Upper lobe of left lung (tissue), 4 donors: ENCODE measurements around the gene ADGRF4.

Experiments used
- POLR2A ChIP-seq, 4 donors: fragments of 450-650 bp; IDR thresholded peaks; one replicate each; pipeline ENCODE4 v1.5.1; 2016 to 2017; ENCODE audit warnings: antibody characterized with exemption in 4 of 4, mild to moderate bottlenecking in 2 of 4
- POLR2AphosphoS5 ChIP-seq, 2 donors: sonication (generic); formaldehyde crosslinking; IDR thresholded peaks; one replicate each; pipeline ENCODE4 v1.5.1; 2017; ENCODE audit warnings: antibody characterized with exemption in 2 of 2
- TF ChIP-seq, protein P1 (sequence below), 6 experiments: fragments of 450-650 bp in 4 of 6; fragments of 200-600 bp in 2 of 6; sonication (generic) in 2 of 6; IDR thresholded peaks; one replicate each; pipeline ENCODE4 v1.5.1; 2016 to 2019; ENCODE audit warnings: antibody characterized with exemption in 6 of 6

DNA sequence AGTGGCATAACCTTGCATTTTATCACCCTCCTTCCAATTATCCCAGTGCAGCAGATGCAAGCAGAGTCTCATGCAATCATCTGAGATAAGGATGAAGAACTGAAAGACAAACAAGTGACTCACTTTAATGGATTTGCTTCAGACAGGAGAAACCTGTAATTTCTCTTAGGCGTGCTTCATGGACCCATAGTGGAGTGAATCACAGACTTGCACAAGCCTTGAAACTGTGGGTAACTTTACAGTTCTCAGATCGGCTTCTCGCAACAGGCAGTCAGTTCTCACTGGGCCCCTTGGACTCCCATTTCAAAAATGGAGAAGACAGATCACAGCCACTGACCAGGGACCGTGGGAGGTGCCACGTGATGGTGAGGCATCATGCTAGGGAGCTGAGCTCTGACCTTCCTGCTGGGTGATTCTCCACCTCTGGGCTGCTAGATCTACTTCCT, at the start of gene ADGRF4:
- TF ChIP-seq, protein P1, sequence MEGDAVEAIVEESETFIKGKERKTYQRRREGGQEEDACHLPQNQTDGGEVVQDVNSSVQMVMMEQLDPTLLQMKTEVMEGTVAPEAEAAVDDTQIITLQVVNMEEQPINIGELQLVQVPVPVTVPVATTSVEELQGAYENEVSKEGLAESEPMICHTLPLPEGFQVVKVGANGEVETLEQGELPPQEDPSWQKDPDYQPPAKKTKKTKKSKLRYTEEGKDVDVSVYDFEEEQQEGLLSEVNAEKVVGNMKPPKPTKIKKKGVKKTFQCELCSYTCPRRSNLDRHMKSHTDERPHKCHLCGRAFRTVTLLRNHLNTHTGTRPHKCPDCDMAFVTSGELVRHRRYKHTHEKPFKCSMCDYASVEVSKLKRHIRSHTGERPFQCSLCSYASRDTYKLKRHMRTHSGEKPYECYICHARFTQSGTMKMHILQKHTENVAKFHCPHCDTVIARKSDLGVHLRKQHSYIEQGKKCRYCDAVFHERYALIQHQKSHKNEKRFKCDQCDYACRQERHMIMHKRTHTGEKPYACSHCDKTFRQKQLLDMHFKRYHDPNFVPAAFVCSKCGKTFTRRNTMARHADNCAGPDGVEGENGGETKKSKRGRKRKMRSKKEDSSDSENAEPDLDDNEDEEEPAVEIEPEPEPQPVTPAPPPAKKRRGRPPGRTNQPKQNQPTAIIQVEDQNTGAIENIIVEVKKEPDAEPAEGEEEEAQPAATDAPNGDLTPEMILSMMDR (IDR thresholded peaks at IDR 0.05) = no peak
- TF ChIP-seq POLR2A (IDR thresholded peaks at IDR 0.05) (no peak), POLR2AphosphoS5 (IDR thresholded peaks at IDR 0.05) (no peak)
